HG02938 (cell line): Measurements from ENCODE around the gene ABCB10.
"Not testable (repeated sequence)": the region's sequence is repeated elsewhere in the genome, so short reads cannot be mapped to it uniquely, and the experiment has no call there.

ENCODE experiments used
- ATAC-seq: cut with Tn5 transposase; IDR thresholded peaks from one replicate; pipeline ENCODE4 v1.9.1; 2021; ENCODE audit warnings: mild to moderate bottlenecking, moderate library complexity; ENCODE audit not compliant: unreplicated experiment

Gene ABCB10

DNA sequence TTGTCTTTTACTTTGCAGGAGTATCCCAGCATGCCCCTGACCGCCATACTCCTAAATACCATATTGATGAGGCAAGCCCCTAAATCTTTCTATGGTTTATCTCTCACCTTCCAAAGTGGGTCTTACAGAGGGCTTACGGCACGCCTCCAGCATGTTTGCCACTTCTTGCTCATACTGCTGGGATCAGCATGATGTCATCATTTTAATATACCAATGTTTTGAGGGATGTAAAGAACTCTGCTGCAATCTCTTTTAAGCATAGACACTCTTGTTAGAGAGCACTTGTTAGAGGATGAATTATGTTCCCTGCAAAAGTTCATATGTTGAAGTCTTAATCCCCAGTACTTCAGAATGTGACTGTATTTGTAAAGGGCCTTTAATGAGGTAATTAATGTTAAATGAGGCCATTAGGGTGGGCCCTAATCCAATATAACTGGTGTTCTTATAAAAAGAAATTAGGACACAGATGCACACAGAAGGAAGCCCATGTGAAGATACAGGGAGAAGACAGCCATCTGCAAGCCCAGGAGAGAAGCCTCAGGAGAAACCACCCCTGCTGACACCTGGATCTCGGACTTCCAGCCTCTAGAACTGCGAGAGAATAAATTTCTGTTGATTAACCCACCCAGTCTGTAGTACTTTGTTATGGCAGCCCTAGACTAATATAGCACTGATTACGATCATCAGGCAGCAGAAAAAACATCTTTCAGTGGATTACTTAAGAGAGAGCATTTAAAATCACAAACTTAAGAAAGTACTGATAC lies 16.4 kb upstream of the ABCB10 start:
- ATAC-seq, result no peak

DNA sequence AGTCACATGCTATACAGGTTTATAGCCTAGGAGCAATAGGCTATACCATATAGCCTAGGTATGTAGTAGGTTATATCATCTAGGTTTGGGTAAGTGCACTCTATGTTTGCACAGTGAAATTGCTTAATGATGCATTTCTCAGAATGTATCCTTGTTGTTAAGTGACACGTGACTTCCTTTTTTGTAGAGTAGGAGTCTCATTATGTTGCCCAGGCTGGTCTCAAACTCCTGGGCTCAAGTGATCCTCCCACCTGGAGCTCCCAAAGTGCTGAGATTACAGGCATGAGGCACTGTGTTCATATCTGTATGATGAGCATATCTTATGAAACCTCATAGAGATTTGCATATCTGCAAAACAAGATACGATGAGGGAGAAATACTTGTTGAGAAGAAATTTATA lies 13.8 kb upstream of the ABCB10 start:
- no peak for ATAC-seq

DNA sequence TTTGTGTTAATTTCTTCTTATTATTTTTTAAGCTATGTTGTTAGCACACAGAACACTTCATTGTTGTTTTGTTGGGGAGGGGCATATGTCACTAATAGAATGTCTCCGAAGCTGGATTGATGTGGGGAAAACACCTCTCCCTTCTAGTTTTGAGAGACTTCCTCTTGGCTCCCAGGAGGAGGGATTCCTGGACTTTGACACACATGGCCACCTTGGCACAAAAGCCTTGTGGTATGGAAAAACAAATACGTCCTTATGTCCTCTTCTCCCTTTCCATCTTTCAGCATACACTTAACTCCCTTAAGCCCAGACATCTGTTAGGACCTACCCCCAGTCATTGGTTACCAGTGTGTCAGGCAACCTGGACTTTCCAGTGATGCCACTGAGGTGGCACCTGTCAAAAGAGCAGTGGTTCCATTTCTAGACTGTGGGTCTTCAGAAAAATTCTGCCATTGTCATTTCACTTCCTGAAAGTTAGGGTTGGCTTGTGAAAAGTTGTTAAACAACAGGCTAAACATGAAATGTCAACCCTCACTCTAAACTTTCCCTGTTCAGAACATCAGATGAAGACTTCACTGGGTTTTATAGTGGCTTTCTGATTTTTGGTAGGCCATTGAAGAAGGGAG lies 12.5 kb upstream of the ABCB10 start:
- ATAC-seq, result no peak

DNA sequence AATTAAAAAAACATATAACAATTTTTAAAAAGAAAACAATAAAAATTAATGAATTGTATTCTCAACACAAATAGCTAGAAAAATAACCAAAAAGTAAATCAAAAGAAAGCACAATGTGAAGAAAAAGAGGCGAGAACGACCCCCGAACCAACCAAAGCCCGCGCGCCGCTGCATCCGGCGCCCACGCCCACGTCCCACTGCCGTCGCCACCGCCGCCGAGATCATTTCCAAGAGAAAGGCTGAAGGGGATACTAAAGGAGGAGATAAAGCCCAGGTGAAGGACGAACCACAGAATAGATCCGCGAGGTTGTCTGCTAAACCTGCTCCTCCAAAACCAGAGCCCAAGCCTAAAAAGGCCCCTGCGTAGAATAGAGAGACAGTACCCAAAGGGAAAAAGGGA lies 11.8 kb upstream of the ABCB10 start:
- no peak for ATAC-seq

DNA sequence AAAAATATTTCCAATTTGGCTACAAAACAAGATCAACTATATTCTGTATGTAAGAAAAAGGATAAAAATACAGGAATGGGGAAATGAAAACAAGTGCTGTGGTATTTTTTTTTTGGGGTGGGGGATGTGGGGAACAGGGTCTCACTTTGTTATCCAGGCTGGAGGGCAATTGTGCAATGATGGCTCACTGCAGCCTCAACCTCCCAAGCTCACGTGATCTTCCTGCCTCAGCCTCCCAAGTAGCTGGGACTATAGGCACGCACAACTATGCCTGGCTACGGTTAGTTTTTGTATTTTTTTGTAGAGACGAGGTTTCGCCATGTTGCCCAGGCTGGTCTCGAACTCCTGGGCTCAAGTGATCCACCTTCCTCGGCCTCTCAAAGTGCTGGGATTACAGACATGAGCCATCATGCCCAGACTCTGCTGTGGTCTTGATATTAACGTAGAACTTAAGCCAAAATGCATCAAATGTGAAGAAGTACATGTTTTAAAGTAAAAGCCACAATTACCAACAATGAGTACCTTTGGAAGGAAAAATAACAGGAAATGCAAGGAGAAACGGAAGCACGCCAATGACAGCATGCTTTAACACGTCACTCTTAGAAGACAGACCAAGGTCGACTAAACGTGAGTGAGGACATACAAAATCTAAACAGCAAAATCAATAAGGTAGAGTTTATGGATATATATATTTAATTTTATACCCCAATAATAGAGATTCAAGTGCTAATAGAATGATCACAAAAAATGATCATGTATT lies 8.8 kb upstream of the ABCB10 start:
- ATAC-seq, result no peak

DNA sequence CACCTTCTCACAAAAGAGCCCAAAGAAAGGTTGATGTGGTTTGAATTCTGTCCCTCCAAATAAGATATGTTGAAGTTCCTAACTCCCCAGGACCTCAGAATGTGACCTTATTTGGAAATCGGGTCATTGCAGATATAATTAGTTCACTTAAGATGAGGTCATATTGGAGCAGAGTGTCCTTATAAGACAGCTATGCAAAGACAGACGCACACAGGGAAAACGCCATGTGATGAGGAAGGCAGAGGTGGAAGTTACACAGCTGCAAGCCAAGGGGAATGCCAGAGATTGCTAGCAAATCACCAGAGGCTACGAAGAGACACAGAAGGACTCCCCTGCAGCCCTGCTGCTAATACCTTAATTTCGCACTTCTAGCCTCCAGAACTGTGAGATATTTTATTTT lies 5.2 kb upstream of the ABCB10 start:
- ATAC-seq, result no peak

DNA sequence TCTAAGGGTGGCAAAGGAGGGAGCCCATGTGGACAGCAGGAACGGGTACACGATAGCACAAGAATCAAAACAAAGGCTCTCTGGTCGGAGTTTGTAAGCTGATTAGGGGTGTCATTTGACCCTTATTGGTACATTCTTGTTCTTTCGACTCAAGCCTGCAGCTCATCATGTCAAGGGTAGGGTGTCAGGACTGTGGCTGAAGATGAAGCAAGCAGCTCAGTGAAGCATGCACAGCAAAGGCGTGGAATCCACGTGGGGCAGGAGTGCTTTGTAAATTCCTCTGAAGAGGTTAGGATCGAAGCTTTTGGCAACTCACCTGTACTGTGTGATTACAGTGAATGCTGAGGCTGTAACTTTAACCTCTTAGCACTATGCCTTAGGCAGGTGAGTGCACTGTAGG lies 4.7 kb upstream of the ABCB10 start:
- ATAC-seq, result no peak

DNA sequence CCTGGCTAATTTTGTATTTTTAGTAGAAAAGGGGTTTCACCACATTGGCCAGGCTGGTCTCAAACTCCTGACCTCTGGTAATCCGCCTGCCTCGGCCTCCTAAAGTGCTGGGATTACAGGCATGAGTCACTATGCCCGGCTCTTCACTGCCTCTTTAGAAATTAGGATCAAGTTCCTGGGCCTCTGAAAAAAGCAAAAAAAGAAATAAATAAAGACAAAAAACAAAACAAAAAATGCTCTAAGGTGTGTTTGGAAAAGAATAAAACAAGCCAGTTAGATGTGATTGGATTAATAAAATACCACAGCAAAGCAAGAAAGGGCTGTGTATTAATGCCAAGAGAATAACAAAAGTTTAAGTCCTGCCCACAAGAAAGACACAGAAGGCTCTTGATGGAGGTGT lies 4.2 kb upstream of the ABCB10 start:
- ATAC-seq, result no peak

DNA sequence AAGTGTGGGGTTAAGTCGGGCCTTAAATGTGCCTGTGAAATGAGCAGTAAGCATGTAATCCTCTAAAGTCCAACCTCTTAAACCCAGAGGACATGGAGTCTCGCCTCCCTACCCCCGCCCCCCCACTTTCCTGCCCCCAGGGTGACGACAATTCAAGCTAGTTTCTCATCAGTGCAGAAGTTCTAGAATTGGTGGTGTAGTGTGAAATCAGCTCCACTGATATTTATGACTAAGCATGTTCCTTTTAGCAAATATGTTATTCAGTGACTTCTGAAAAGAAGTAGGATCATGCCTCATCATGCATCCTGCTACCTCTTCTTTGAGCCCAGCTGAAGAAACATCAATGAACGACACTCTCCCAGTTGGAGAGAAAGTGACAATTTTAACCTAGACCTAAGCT lies 2.6 kb upstream of the ABCB10 start:
- ATAC-seq, result no peak

DNA sequence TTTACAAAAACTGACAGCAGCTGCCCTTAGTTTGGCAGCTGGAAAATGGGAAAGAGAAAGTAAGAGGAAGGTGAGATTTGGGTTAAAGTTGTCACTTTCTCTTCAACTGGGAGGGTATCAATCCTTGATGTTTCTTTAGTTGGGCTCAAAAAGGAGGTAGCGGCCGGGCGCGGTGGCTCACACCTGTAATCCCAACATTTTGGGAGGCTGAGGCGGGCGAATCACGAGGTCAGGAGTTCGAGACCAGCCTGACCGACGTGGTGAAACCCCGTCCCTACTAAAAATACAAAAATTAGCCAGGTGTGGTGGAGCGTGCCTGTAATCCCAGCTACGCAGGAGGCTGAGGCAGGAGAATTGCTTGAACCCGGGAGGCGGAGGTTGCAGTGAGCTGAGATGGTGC lies 1.6 kb upstream of the ABCB10 start:
- not testable (repeated sequence) for ATAC-seq

DNA sequence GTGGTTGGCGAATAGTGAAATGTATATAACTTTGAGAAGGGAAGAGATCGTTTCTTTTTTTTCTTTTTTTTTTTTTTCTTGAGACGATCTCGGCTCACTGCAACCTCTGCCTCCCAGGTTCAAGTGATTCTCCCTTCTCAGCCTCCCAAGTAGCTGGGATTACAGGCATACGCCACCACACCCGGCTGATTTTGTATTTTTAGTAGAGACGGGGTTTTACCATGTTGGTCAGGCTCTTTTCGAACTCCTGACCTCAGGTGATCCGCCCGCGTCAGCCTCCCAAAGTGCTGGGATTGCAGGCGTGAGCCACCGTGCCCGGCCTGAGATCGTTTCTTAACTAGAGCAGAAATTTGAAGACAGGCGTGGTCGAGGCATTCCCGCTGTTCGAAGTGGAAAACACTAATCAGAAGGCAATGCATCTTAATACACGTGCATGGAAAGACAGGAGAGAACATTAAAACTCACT lies 862 bp upstream of the ABCB10 start:
- not testable (repeated sequence) for ATAC-seq

DNA sequence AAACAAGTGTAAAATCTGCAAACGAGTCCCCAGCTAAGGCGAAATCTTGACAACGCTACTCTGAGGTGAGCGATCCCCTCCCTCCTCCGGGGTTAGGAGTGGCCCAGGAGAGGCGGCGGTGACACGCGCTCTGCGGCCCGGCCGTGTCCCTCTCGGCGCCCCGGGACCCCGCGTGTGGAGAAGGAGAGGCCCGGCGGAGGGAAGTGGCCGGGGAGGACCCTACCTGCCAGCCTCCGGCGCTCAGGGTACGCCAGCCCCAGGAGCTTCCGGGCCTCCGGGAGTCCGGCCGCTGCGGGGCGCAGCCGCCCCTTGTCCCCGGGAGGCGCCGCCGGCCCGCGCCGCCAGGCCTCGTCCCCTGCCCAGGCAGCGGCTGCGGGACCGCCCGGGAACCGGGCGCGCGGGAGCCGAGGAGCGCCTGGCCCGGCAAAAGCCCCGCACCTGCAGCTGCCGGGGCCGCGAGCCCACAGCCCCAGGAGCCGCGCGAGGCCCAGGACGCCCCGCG lies 543 bp downstream of the ABCB10 start:
- ATAC-seq, result peak; percentile 26

DNA sequence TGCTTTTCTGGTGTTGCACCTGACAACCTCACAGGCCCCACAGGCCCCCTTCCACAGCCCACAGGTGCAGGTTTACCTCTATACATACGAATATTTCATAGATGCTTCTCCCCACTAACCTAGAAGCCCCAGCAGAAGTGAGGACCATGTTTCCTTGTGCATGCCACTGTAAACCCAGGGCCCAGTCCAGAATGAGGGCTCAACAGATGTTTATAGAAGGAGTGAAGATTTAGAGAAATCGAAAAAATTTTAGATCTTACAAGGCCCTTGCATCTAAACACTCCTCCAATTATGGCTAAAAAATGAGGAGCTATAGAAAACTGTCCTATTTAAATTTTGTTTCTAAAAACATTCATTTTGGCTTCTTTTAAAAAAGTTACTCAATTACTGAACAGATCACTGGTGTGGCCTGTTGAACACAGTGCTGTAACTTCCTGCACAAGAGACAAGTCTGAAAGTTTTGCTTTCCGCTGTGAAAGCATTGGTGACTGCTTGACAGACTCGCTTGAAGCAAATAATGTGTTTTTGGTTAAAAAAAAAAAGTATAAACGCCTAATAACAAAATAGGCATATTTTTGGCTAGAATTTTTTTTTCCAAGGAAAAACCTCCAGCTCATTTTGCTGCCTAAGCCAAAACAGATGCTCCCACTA lies 1.2 kb downstream of the ABCB10 start:
- peak; percentile 22 for ATAC-seq

DNA sequence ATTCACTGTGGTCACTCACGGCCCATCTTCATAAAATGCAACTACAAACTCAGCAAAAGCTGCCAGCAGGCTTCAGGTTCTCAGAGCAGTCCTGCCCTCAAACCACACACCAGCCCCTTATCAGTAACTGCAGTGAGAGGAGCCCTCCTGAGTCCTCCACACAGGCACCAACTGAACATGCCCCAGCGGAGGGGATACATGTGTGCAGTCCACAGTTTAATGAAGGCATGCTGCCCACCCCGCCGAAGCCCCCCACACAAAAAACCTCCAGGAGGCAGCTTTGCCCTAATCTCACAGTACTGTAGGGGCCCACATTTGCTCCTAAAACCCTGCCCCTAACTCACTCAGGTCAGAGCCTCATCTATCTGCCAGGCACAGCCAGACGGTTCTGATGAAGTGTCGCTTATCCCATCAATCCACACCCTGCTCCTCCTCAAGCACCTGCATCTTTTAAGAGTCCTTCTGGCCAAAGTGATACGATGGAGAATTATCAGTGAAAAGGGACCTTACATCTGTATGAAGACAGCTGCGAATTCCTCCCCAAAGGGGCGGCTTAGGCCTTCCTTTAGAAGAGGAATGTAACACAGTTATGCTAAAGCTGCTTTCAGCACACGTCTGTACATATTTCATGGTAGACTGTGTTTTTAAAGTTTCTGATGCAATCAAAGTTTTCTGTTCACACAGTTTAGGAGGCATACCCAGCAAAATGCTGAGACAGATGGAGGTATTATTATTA lies 3.5 kb downstream of the ABCB10 start:
- no peak for ATAC-seq

DNA sequence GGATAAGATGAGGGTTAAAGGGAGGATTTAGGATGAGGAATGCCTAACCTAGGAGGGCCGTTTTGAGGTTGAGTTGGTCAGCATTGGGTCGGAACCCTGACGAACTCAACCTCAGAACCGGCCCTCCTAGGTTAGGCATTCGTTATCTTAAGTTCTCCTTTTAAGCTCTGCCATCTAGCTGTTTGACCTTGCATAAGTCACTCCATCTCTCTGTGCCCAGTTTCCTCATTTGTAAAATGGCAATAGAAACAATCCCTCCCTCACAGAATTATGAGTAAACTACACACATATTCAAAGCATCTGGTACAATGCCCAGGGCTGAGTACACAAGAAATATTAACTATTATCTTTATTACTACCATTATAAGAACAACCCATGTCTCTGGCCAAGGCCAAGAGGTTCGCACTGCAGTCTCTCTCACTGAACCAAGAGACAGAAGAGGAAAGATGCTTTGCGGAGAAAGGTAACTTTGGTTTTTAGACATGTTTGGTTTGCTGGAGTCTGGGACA lies 4.8 kb downstream of the ABCB10 start:
- ATAC-seq, result no peak

DNA sequence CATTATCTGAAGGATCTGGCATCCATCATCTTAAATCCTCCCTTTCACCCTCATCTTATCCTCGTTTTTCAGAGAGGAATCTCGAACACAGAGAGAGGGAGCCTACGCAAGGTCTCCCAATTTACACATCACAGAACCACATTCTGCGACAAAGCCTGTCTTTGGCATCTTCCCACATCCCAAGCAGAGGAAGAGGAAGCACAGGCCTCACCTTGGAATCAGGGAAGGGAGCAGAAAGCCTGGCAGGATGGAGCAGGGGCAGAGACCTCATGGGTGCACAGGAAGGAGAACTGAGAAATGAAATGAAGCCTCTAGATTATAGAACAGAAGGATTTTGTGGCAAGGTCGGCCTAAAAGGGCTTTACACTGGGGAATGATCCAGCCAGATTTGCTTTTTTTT lies 5.8 kb downstream of the ABCB10 start:
- ATAC-seq, result no peak

DNA sequence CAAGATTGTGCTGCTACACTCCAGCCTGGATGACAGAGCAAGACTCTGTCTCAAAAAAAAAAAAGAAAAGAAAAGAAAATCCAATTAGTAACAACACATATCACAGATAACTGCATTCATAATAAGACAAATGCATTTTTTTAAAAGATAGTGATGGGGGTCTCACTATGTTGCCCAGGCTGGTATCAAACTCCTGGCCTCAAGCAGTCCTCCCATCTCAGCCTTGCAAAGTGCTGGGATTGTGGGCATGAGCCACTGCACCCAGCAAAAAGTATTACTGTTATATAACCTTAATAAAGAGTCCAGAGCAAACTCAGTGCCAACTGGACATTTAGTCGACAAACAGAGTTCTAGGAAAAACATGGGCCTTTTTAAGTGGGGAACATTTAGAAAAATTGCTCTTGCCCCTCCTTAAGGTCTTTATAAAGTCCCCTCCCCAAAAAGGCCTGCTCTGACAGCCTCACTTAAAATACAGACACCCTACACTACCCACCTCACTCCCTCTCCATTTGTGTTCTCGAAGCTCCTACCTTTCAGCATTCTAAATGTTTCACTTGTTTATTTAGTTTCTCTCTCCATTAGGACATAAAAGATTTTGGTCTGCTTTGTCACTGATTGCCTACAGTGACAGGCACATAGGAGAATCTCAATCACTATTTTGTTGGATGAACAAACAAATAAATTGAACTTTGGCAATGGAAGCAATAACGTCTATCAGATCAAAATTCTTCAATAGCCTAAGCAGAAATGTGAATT lies 7.5 kb downstream of the ABCB10 start:
- no peak for ATAC-seq

DNA sequence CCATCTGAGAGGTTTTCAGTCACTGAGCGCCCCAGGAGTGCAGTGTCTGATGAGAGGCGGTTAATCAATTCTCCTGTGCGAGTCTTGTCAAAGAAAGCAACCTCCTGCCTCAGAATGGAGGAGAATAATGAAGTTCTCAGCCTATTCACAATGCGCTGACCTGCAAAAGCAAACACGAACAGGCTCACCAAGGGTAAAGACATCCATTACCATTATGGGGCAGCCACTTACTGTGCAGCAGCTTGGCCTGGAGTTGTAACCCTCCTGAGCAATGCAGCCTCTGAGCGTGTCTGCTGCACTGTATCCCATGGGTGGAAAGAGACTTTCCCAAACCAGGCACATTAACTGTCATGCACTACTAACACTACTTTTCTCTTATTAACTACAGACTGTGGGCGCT lies 11.0 kb downstream of the ABCB10 start:
- no peak for ATAC-seq

DNA sequence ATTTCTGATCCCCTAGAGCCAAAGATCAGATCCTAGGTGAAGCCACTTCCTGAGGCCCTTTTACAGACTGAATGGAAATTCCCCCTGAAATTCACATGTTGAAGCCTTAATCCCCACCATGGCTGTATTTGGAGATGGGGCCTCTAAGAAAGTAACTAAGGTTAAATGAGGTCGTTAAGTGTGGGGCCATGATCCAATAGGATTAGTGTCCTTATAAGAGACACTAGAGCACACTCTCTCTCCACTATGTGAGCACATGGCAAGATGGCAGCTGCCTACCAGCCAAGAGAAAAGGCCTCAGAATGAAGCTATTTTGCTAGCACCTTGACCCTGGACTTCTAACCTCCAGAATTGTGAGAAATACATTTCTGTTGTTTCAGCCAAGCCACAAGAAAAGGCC lies 13.9 kb downstream of the ABCB10 start:
- ATAC-seq, result no peak
